ENCODE results near the gene GPR101. TPM values are rescaled to one million over a fixed set of nuclear protein-coding genes. Genes with fewer than 3 reads are reported as not detected.

GPR101 gene
- polyA plus RNA-seq (2013, experiment 1 of 2): not detected
- polyA plus RNA-seq (2013, experiment 2 of 2): not detected

DNA sequence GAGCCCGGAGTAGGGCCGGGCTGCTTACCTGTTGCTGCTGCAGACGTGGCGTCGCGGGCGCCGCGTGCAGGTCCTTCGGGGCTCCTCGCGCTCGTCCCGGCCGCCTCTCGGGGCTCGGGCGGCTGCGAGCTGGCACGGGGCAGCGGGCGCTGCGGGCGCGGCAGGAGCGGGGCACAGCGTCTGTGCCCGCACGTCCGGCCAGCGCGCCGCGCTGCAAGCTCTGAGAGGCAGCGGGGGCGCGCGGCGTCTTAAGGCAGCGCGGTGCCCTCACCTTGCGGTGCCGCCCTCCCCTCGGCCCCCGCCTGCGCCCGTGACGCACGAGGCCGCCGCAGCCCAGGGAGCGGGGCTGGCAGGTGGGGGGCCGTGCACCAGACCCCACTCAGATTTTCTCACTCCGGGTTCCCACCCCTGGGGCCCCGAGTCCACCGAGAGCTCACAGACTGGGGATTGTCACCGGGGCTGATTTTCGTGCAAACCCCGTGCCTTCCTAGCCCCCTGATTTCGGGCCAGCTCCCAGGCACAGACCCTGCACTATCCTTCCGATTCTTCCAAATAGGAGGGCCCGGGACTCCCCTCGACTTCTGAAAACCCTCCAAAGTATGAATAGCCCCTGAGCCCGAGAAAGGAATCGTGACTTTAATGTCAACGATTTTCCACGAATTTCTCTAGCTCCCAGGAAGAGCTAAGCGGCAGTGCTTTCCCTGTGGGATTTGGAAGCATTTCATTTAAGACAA is at the start of gene GPR101:
Gene GPR101 (minus strand): TSS at position 222 of the 734 bp plus-strand sequence. CDS start 2,321 bp downstream, outside the sequence.
- Histone ChIP-seq H2BK12ac (ENCODE audit: low read length) (no peak within 1 kb of the TSS), H3K18ac (ENCODE audit: low read length) (peak within 1 kb of the TSS; percentile 64), H2BK5ac (ENCODE audit: low read length) (no peak within 1 kb of the TSS), H3K4me1 (ENCODE audit: control insufficient read depth in 2 of 2, insufficient read depth in 1 of 2, low read depth in 1 of 2, low read length in 2 of 2) (peaks cover 4 to 7% of the 10 kb centered on the region in 2 donors), H3K27me3 (ENCODE audit: control insufficient read depth in 3 of 3, insufficient read depth in 3 of 3, low read depth in 1 of 3, low read length in 3 of 3) (peaks cover 9 to 94% (median 67%) of the 10 kb centered on the region in 3 experiments), H3K9ac (ENCODE audit: low read depth, low read length, poor library complexity) (no peak within 1 kb of the TSS), H4K91ac (ENCODE audit: low read depth, low read length, poor library complexity) (no peak within 1 kb of the TSS), H3K4ac (ENCODE audit: low read length) (no peak within 1 kb of the TSS), H2AFZ (ENCODE audit: low read length) (no peak within 1 kb of the TSS), H3K4me3 (ENCODE audit: low read length in 2 of 2) (peak within 1 kb of the TSS in 1 of 2 donors; percentile 54), H2BK120ac (ENCODE audit: low read depth, low read length) (no peak within 1 kb of the TSS), H3K27ac (replicated peaks; ENCODE audit: low read length) (no peak within 1 kb of the TSS), H2BK15ac (ENCODE audit: low read length) (no peak within 1 kb of the TSS), H4K8ac (ENCODE audit: low read depth, low read length) (no peak within 1 kb of the TSS), H3K36me3 (replicated peaks in 1 of 2; ENCODE audit: control insufficient read depth in 2 of 2, insufficient read depth in 2 of 2, low read length in 2 of 2) (no peaks in the 10 kb centered on the region), H3K9me3 (replicated peaks in 1 of 2; ENCODE audit: control insufficient read depth in 2 of 2, insufficient read depth in 1 of 2, low read depth in 1 of 2, low read length in 2 of 2) (peaks cover 0 to 1% of the 10 kb centered on the region in 2 donors), H3K4me2 (ENCODE audit: insufficient read depth, low read length, poor library complexity, severe bottlenecking) (peak within 1 kb of the TSS; percentile 54), H3K23ac (ENCODE audit: low read depth, low read length, poor library complexity) (no peak within 1 kb of the TSS), H3K79me1 (ENCODE audit: low read depth, low read length) (no peaks in the 10 kb centered on the region), H2AK5ac (ENCODE audit: low read depth, low read length) (no peak within 1 kb of the TSS), H3K14ac (ENCODE audit: low read length) (no peak within 1 kb of the TSS)
- WGBS, 2 donors (ENCODE audit: extremely low coverage in 2 of 2, insufficient read length in 2 of 2, insufficient replicate concordance in 1 of 2): no CpG with 5 or more reads among the region's 68 CpGs
- DNase-seq (ENCODE audit: low spot score): no peak

DNA sequence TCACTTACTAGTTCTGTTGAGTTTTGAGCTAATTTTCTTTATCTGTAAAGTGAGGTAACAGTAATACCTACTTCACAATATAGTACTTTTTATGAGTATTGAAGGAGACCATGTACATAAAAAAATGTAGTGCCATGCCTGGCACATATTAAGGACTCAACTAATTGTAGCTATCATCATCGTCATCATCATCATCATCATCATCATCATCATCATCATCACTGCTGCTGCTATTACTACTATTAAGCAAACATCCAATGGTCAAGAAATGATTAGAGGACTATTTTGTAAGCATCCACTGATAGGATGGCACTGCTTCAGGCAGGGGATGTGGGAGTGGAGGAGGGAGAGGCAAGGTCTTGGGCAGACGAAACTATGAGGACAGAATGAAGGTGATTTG is 47.4 kb upstream of the GPR101 start:
- H3K36me3 ChIP-seq (replicated peaks in 1 of 2; ENCODE audit: control insufficient read depth in 2 of 2, insufficient read depth in 2 of 2, low read length in 2 of 2): no peaks in the 10 kb centered on the region
- no peaks in the 10 kb centered on the region for H3K9me3 ChIP-seq (replicated peaks in 1 of 2; ENCODE audit: control insufficient read depth in 2 of 2, insufficient read depth in 1 of 2, low read depth in 1 of 2, low read length in 2 of 2)
- H3K79me1 ChIP-seq (ENCODE audit: low read depth, low read length): no peaks in the 10 kb centered on the region
- no peak overlapping the region for H3K9ac ChIP-seq (ENCODE audit: low read depth, low read length, poor library complexity)
- H2BK15ac ChIP-seq (ENCODE audit: low read length): no peak overlapping the region
- H2BK5ac ChIP-seq (ENCODE audit: low read length): no peak overlapping the region
- H3K4me3 ChIP-seq (ENCODE audit: low read length in 2 of 2): no peak overlapping the region
- WGBS, 2 donors (ENCODE audit: extremely low coverage in 2 of 2, insufficient read length in 2 of 2, insufficient replicate concordance in 1 of 2): no CpG with 5 or more reads among the region's 2 CpGs
- no peak for DNase-seq (ENCODE audit: low spot score)
- no peak overlapping the region for H2BK12ac ChIP-seq (ENCODE audit: low read length)
- no peak overlapping the region for H3K23ac ChIP-seq (ENCODE audit: low read depth, low read length, poor library complexity)
- no peak overlapping the region for H3K18ac ChIP-seq (ENCODE audit: low read length)
- H4K91ac ChIP-seq (ENCODE audit: low read depth, low read length, poor library complexity): no peak overlapping the region
- H2AFZ ChIP-seq (ENCODE audit: low read length): no peak overlapping the region
- H3K4me2 ChIP-seq (ENCODE audit: insufficient read depth, low read length, poor library complexity, severe bottlenecking): no peak overlapping the region
- H4K8ac ChIP-seq (ENCODE audit: low read depth, low read length): no peak overlapping the region
- no peak overlapping the region for H3K14ac ChIP-seq (ENCODE audit: low read length)
- H2AK5ac ChIP-seq (ENCODE audit: low read depth, low read length): no peak overlapping the region
- no peak overlapping the region for H3K4ac ChIP-seq (ENCODE audit: low read length)
- no peaks in the 10 kb centered on the region for H3K4me1 ChIP-seq (ENCODE audit: control insufficient read depth in 2 of 2, insufficient read depth in 1 of 2, low read depth in 1 of 2, low read length in 2 of 2)
- peaks cover 0 to 13% (median 0%) of the 10 kb centered on the region in 3 experiments for H3K27me3 ChIP-seq (ENCODE audit: control insufficient read depth in 3 of 3, insufficient read depth in 3 of 3, low read depth in 1 of 3, low read length in 3 of 3)
- H2BK120ac ChIP-seq (ENCODE audit: low read depth, low read length): no peak overlapping the region
- no peak overlapping the region for H3K27ac ChIP-seq (replicated peaks; ENCODE audit: low read length)

- no peak overlapping the region for H4K91ac ChIP-seq (ENCODE audit: low read depth, low read length, poor library complexity)
- H2AK5ac ChIP-seq (ENCODE audit: low read depth, low read length): no peak overlapping the region
- no peak overlapping the region for H3K27ac ChIP-seq (replicated peaks; ENCODE audit: low read length)
- no peak overlapping the region for H3K4me3 ChIP-seq (ENCODE audit: low read length in 2 of 2)
- H3K27me3 ChIP-seq (ENCODE audit: control insufficient read depth in 3 of 3, insufficient read depth in 3 of 3, low read depth in 1 of 3, low read length in 3 of 3): no peaks in the 10 kb centered on the region
- no peaks in the 10 kb centered on the region for H3K9me3 ChIP-seq (replicated peaks in 1 of 2; ENCODE audit: control insufficient read depth in 2 of 2, insufficient read depth in 1 of 2, low read depth in 1 of 2, low read length in 2 of 2)
- H2AFZ ChIP-seq (ENCODE audit: low read length): no peak overlapping the region
- no CpG with 5 or more reads among the region's 1 CpG for WGBS, 2 donors (ENCODE audit: extremely low coverage in 2 of 2, insufficient read length in 2 of 2, insufficient replicate concordance in 1 of 2)
- no peak overlapping the region for H2BK15ac ChIP-seq (ENCODE audit: low read length)
- H2BK12ac ChIP-seq (ENCODE audit: low read length): no peak overlapping the region
- H3K14ac ChIP-seq (ENCODE audit: low read length): no peak overlapping the region
- no peak overlapping the region for H3K4ac ChIP-seq (ENCODE audit: low read length)
- H2BK120ac ChIP-seq (ENCODE audit: low read depth, low read length): no peak overlapping the region
- H3K36me3 ChIP-seq (replicated peaks in 1 of 2; ENCODE audit: control insufficient read depth in 2 of 2, insufficient read depth in 2 of 2, low read length in 2 of 2): no peaks in the 10 kb centered on the region
- H3K23ac ChIP-seq (ENCODE audit: low read depth, low read length, poor library complexity): no peak overlapping the region
- H3K4me2 ChIP-seq (ENCODE audit: insufficient read depth, low read length, poor library complexity, severe bottlenecking): no peak overlapping the region
- DNase-seq (ENCODE audit: low spot score): no peak
- no peak overlapping the region for H3K9ac ChIP-seq (ENCODE audit: low read depth, low read length, poor library complexity)
- no peaks in the 10 kb centered on the region for H3K79me1 ChIP-seq (ENCODE audit: low read depth, low read length)
- H4K8ac ChIP-seq (ENCODE audit: low read depth, low read length): no peak overlapping the region
- no peaks in the 10 kb centered on the region for H3K4me1 ChIP-seq (ENCODE audit: control insufficient read depth in 2 of 2, insufficient read depth in 1 of 2, low read depth in 1 of 2, low read length in 2 of 2)
- no peak overlapping the region for H3K18ac ChIP-seq (ENCODE audit: low read length)
- H2BK5ac ChIP-seq (ENCODE audit: low read length): no peak overlapping the region
Observed at GRCh38 chrX:137072396-137072795, 38.6 kb upstream of the GPR101 start.

- H3K18ac ChIP-seq (ENCODE audit: low read length): no peak overlapping the region
- no CpG with 5 or more reads among the region's 2 CpGs for WGBS, 2 donors (ENCODE audit: extremely low coverage in 2 of 2, insufficient read length in 2 of 2, insufficient replicate concordance in 1 of 2)
- no peaks in the 10 kb centered on the region for H3K4me1 ChIP-seq (ENCODE audit: control insufficient read depth in 2 of 2, insufficient read depth in 1 of 2, low read depth in 1 of 2, low read length in 2 of 2)
- H3K14ac ChIP-seq (ENCODE audit: low read length): no peak overlapping the region
- no peak overlapping the region for H2AK5ac ChIP-seq (ENCODE audit: low read depth, low read length)
- no peaks in the 10 kb centered on the region for H3K9me3 ChIP-seq (replicated peaks in 1 of 2; ENCODE audit: control insufficient read depth in 2 of 2, insufficient read depth in 1 of 2, low read depth in 1 of 2, low read length in 2 of 2)
- no peak overlapping the region for H3K4me2 ChIP-seq (ENCODE audit: insufficient read depth, low read length, poor library complexity, severe bottlenecking)
- no peak overlapping the region for H3K4ac ChIP-seq (ENCODE audit: low read length)
- H3K79me1 ChIP-seq (ENCODE audit: low read depth, low read length): no peaks in the 10 kb centered on the region
- peak overlapping the region; percentile 68 for H2AFZ ChIP-seq (ENCODE audit: low read length)
- no peak overlapping the region for H2BK120ac ChIP-seq (ENCODE audit: low read depth, low read length)
- H3K4me3 ChIP-seq (ENCODE audit: low read length in 2 of 2): no peak overlapping the region
- DNase-seq (ENCODE audit: low spot score): no peak
- H4K91ac ChIP-seq (ENCODE audit: low read depth, low read length, poor library complexity): no peak overlapping the region
- H3K27ac ChIP-seq (replicated peaks; ENCODE audit: low read length): no peak overlapping the region
- no peak overlapping the region for H3K9ac ChIP-seq (ENCODE audit: low read depth, low read length, poor library complexity)
- H2BK12ac ChIP-seq (ENCODE audit: low read length): no peak overlapping the region
- H3K36me3 ChIP-seq (replicated peaks in 1 of 2; ENCODE audit: control insufficient read depth in 2 of 2, insufficient read depth in 2 of 2, low read length in 2 of 2): no peaks in the 10 kb centered on the region
- no peak overlapping the region for H4K8ac ChIP-seq (ENCODE audit: low read depth, low read length)
- H3K27me3 ChIP-seq (ENCODE audit: control insufficient read depth in 3 of 3, insufficient read depth in 3 of 3, low read depth in 1 of 3, low read length in 3 of 3): no peaks in the 10 kb centered on the region
- no peak overlapping the region for H2BK15ac ChIP-seq (ENCODE audit: low read length)
- no peak overlapping the region for H2BK5ac ChIP-seq (ENCODE audit: low read length)
- no peak overlapping the region for H3K23ac ChIP-seq (ENCODE audit: low read depth, low read length, poor library complexity)
Observed at GRCh38 chrX:137071596-137071995, 37.8 kb upstream of the GPR101 start.
